GM10266 (cell line): ENCODE results near the gene ANO9.

Experiments
- DNase-seq: peaks from one replicate; pipeline ENCODE4 v3.0.0; 2012; ENCODE audit errors: extremely low spot score
- TF ChIP-seq, protein P1 (sequence below): IDR thresholded peaks from 2 replicates; pipeline ENCODE4 v1.5.1; 2012; ENCODE audit warnings: mild to moderate bottlenecking, low read depth; ENCODE audit not compliant: control insufficient read depth, insufficient read depth; ENCODE audit errors: missing control alignments

Gene ANO9

GRCh38 chr11:488579-488978, 46.8 kb upstream of the ANO9 start:
- no peak for DNase-seq
- TF ChIP-seq, protein P1, sequence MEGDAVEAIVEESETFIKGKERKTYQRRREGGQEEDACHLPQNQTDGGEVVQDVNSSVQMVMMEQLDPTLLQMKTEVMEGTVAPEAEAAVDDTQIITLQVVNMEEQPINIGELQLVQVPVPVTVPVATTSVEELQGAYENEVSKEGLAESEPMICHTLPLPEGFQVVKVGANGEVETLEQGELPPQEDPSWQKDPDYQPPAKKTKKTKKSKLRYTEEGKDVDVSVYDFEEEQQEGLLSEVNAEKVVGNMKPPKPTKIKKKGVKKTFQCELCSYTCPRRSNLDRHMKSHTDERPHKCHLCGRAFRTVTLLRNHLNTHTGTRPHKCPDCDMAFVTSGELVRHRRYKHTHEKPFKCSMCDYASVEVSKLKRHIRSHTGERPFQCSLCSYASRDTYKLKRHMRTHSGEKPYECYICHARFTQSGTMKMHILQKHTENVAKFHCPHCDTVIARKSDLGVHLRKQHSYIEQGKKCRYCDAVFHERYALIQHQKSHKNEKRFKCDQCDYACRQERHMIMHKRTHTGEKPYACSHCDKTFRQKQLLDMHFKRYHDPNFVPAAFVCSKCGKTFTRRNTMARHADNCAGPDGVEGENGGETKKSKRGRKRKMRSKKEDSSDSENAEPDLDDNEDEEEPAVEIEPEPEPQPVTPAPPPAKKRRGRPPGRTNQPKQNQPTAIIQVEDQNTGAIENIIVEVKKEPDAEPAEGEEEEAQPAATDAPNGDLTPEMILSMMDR = no peak

DNA sequence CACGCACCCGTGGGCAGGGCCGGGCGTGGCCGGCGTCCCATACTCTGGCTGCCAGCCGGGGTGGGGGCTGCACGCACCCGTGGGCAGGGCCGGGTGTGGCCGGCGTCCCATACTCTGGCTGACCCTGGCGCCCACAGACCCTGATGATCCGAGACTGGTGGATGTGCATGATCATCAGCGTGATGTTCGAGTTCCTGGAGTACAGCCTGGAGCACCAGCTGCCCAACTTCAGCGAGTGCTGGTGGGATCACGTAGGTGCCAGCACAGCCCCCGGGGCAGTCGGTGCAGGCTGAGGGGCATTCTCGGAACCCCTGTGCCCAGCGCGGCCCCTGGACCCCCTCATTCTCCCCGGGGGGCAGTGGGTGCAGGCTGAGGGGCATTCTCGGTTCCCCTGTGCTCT, 46.3 kb upstream of the ANO9 start:
- DNase-seq = no peak
- TF ChIP-seq, protein P1 = no peak

DNA sequence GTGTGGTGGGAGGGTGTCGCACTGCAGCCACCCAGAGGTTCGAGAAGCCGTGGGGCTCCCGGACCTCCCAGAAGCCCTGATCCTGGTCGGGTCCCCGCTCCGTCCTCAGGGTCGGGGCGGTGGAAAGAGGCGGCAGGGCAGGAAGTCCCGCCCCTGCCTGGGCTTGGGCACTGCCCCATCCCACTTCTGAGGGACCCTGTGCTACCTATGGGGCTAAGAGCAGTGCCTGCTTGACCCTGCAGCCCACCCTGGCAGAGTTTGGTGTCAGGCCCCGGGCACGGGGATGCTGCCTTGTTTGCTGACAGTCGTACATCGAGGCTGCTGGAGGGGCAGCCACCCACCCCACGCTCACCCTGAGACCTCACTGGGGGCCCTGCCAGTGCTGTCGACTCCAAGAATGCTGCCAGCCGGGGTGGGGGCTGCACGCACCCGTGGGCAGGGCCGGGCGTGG, 45.8 kb upstream of the ANO9 start:
- no peak for DNase-seq
- TF ChIP-seq, protein P1 = no peak

GRCh38 chr11:486189-486588, 44.4 kb upstream of the ANO9 start:
- TF ChIP-seq, protein P1 = no peak
- no peak for DNase-seq

GRCh38 chr11:484616-485015, 42.8 kb upstream of the ANO9 start:
- TF ChIP-seq, protein P1 = no peak
- DNase-seq = no peak

DNA sequence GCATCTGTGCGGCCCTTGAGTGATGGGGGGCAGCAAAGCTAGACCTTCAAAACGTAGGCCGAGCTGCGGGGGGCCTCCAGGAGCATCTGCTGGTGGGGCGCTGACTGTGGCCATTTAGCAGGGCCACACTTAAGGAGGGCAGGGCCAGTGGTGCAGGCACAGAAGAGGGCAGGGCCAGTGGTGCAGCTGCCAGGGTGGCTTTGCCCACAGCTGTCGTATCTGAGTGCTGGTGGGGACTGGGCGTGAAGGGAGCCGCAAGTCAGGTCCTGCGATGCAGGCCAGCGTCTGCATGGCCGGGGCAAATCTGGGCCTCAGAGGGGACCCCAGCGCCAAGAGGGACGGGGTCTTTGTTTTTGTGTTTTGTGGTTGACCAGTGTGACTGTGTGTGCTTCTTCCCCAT, 37.5 kb upstream of the ANO9 start:
- no peak for DNase-seq
- TF ChIP-seq, protein P1 = no peak

GRCh38 chr11:477052-477715, 35.4 kb upstream of the ANO9 start:
- no peak for DNase-seq
- TF ChIP-seq, protein P1 = no peak
